ENCODE measurements around the gene TAF11L7.
"Not testable (repeated sequence)": the region's sequence is repeated elsewhere in the genome, so short reads cannot be mapped to it uniquely, and the experiment has no call there.

TAF11L7 gene

DNA sequence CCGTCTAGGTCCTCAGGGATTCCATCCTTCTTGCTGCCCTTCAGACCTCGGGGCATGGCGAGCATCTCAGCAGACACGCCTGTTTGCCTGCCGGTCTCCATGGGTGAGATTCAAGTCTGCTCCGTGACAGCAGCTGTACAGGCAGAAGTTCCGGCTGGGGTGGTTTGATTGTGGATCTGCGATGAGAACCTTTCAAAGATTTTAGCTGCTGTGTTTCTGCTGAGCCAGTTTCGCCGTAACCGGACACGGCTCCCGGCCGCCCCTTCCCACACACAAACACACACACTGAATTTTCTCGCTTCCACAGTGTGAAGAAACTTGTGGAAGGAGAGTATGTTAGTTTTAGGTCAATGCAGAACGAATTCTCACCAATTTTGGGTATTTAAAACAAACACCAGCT is at the start of gene TAF11L7:
TAF11L7 (minus strand) TSS at position 101 of the 400 bp plus-strand sequence.
- not testable (repeated sequence) for DNase-seq (ENCODE audit: low spot score)

- DNase-seq (ENCODE audit: low spot score): no peak
Measured at GRCh38 chr5:17634160-17634559, 48.6 kb upstream of the TAF11L7 start, which contains the start of gene TAF11L14. Gene TAF11L14 (plus strand): TSS chr5:17634460.

GRCh38 chr5:17631788-17632187 is 46.2 kb upstream of the TAF11L7 start, which contains the start of gene TAF11L13:
Gene TAF11L13 (plus strand): TSS chr5:17632088.
- not testable (repeated sequence) for DNase-seq (ENCODE audit: low spot score)

DNA sequence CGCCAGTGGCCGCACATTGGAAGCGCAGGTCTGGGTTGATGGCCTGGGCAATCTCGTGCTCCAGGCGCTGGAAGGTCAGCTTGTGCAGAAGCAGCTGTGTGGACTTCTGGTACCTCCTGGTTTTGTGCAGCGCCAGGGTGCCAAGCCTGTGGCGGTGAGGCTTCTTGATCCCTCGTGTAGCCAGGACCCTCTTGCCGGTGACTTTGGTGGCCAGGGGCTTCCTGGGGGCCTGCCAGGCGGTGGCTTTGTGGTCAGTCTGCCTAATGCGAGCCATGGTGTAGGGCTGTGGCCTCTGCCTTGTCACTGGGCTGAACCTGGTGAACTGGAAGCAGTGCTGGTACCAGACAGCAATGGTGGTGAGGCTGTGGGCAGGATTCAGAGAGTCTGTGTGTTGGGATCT is 40.1 kb upstream of the TAF11L7 start:
- no peak for DNase-seq (ENCODE audit: low spot score)

DNA sequence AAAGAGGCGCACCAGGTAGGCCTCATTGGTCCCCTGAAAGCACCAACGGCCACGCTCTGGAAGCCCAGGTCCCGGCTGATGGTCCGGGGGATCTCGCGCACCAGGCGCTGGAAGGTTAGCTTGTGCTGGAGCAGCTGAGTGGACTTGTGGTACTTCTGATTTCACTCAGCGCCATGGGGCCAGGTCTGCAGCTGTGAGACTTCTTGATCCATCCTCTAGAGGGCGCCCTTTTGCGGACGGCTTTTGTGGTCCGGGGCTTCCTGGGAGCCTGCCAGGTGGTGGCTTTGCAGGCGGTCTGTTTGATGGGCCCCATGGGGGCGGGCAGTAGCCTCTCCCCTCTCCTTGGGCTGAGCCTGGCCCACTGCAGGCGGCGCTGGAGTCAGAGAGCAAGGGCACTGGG is 35.1 kb upstream of the TAF11L7 start:
- peak; percentile 74 for DNase-seq (ENCODE audit: low spot score)

- no peak for DNase-seq (ENCODE audit: low spot score)
Measured at GRCh38 chr5:17619354-17619753, 33.8 kb upstream of the TAF11L7 start.

- DNase-seq (ENCODE audit: low spot score): no peak
Measured at GRCh38 chr5:17614872-17615605, 29.5 kb upstream of the TAF11L7 start.

DNA sequence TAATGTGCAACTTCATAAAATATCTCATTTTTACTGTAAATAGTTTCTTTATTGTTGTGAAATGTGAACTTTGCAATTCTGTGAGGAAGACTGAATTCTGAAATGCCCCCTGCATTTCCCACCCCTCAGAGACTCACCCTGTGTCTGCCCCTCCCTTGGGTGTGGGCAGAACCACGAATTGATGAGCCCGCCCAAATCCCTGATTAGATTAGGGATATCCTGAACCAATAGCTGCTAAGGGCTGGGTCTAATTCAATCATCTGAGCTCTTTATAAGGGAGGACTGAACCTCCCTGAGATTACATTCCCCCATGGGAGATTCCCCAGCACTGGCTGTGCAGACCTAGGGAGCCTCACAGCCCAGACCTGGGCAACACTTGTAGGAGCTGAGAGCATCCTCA is 24.5 kb upstream of the TAF11L7 start, which contains the start of gene TAF11L12:
TAF11L12 (plus strand) TSS at position 301 of the 400 bp plus-strand sequence.
- DNase-seq (ENCODE audit: low spot score): not testable (repeated sequence)

DNA sequence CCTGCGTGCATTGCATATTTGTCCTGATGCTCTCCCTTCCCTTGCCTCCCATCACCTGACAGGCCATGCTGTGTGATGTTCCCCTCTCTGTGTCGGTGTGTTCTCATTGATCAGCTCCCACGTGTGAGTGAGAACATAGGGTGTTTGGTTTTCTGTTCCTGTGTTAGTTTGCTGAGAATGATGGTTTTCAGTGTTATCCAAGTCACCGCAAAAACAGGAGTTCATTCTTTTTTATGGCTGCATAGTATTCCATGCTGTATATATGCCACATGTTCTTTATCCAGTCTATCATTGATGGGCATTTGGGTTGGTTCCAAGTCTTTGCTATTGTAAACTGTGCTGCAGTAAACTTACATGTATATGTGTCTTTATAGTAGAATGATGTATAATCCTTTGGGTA is 21.9 kb upstream of the TAF11L7 start:
- DNase-seq (ENCODE audit: low spot score): not testable (repeated sequence)

DNA sequence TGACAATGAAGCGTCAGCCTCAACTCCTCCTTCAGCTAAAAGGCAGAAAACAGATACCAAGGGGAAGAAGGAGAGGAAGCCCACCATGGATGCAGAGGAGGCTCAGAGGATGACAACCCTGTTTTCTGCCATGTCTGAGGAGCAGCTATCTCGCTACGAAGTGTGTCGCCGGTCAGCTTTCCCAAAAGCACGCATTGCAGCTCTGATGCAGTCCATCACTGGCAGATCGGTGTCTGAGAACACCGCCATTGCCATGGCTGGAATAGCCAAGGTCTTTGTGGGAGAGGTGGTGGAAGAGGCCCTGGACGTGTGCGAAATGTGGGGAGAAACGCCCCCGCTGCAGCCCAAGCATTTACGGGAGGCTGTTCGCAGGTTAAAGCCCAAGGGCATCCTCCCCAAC is 19.4 kb upstream of the TAF11L7 start:
- DNase-seq (ENCODE audit: low spot score): no peak

DNA sequence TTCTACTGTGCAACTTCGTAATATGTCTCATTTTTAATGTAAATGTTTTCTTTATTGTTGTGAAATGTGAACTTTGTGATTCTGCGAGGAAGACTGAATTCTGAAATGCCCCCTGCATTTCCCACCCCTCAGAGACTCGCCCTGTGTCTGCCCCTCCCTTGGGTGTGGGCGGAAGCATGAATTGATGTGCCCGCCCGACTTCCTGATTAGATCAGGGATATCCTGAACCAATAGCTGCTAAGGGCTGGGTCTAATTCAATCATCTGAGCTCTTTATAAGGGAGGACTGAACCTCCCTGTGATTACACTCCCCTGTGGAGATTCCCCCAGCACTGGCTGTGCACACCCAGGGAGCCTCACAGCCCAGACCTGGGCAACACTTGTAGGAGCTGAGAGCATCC is 18.3 kb upstream of the TAF11L7 start, which contains the start of gene TAF11L11:
TAF11L11 (plus strand) TSS at position 304 of the 400 bp plus-strand sequence.
- not testable (repeated sequence) for DNase-seq (ENCODE audit: low spot score)

DNA sequence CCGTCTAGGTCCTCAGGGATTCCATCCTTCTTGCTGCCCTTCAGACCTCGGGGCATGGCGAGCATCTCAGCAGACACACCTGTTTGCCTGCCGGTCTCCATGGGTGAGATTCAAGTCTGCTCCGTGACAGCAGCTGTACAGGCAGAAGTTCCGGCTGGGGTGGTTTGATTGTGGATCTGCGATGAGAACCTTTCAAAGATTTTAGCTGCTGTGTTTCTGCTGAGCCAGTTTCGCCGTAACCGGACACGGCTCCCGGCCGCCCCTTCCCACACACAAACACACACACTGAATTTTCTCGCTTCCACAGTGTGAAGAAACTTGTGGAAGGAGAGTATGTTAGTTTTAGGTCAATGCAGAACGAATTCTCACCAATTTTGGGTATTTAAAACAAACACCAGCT is 12.2 kb upstream of the TAF11L7 start, which contains the start of gene TAF11L10:
TAF11L10 (minus strand) TSS at position 101 of the 400 bp plus-strand sequence.
- DNase-seq (ENCODE audit: low spot score): not testable (repeated sequence)

DNA sequence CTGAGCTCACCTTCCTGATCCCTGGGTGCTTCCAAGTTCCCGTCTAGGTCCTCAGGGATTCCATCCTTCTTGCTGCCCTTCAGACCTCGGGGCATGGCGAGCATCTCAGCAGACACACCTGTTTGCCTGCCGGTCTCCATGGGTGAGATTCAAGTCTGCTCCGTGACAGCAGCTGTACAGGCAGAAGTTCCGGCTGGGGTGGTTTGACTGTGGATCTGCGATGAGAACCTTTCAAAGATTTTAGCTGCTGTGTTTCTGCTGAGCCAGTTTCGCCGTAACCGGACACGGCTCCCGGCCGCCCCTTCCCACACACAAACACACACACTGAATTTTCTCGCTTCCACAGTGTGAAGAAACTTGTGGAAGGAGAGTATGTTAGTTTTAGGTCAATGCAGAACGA is 8.7 kb upstream of the TAF11L7 start, which contains the start of gene TAF11L9:
TAF11L9 (minus strand) TSS at position 140 of the 400 bp plus-strand sequence.
- DNase-seq (ENCODE audit: low spot score): not testable (repeated sequence)

- DNase-seq (ENCODE audit: low spot score): not testable (repeated sequence)
Measured at GRCh38 chr5:17590860-17591259, 5.3 kb upstream of the TAF11L7 start, which contains the start of gene TAF11L8. Gene TAF11L8 (minus strand): TSS chr5:17590960.

Measured in iPS-NIHi11 (cell line).